CD4-positive, alpha-beta T cell (primary cell): ENCODE results near the gene RPLP2. TPM values are rescaled to one million over a fixed set of nuclear protein-coding genes. Genes with fewer than 3 reads are reported as not detected.

Experiments used
- ATAC-seq: fragments of 200-7000 bp; cut with Tn5 transposase; one replicate; pipeline ENCODE4 v1.10.0; 2022; ENCODE audit warnings: mild to moderate bottlenecking; ENCODE audit not compliant: poor library complexity
- CTCF ChIA-PET: fragments of 350-600 bp; sonication (Branson Sonifier 250); formaldehyde crosslinking; loops from one replicate; lab custom pipeline; 2021; ENCODE audit warnings: antibody characterized with exemption, inconsistent platforms; lab: Charles Lee
- POLR2A ChIA-PET: fragments of 350-600 bp; sonication (Branson Sonifier 250); formaldehyde crosslinking; loops from one replicate; lab custom pipeline; 2021; ENCODE audit warnings: antibody characterized with exemption, inconsistent platforms; lab: Charles Lee
- DNase-seq, 14 experiments: peaks; one replicate each; pipeline ENCODE4 v3.0.0-alpha.2; 2013 to 2020; ENCODE audit warnings: mixed read lengths in 2 of 14
- H3K27ac ChIP-seq, 2 donors: one replicate each; pipeline versions ENCODE4 v1.5.1 to v1.7.0; 2013; ENCODE audit warnings: low read length in 2 of 2, low read depth in 1 of 2, mild to moderate bottlenecking in 1 of 2
- H3K27me3 ChIP-seq, 2 experiments: 1 replicate in 1 of 2; 2 replicates in 1 of 2; pipeline versions ENCODE4 v1.6.1 to v1.7.0; 2013; ENCODE audit warnings: low read length in 2 of 2, control low read depth in 1 of 2, mild to moderate bottlenecking in 1 of 2, moderate library complexity in 1 of 2; ENCODE audit not compliant: insufficient read depth in 2 of 2, control insufficient read depth in 1 of 2
- H3K36me3 ChIP-seq: one replicate; pipeline ENCODE4 v1.6.1; 2013; ENCODE audit warnings: low read length, control low read depth; ENCODE audit not compliant: insufficient read depth
- H3K4me1 ChIP-seq: one replicate; pipeline ENCODE4 v1.6.1; 2013; ENCODE audit warnings: low read length, control low read depth; ENCODE audit not compliant: insufficient read depth
- H3K4me3 ChIP-seq: one replicate; pipeline ENCODE4 v1.5.1; 2013; ENCODE audit warnings: mild to moderate bottlenecking, low read length, moderate library complexity
- H3K9me3 ChIP-seq, 2 experiments: 1 replicate in 1 of 2; 2 replicates in 1 of 2; pipeline versions ENCODE4 v1.6.1 to v1.7.0; 2013; ENCODE audit warnings: low read length in 2 of 2, mild to moderate bottlenecking in 2 of 2, control low read depth in 1 of 2, moderate library complexity in 1 of 2; ENCODE audit not compliant: control insufficient read depth in 1 of 2, insufficient read depth in 1 of 2
- H3K27ac Mint-ChIP-seq: one replicate; pipeline ENCODE4 v1.8.0; 2020; ENCODE audit warnings: mixed read lengths
- H3K27me3 Mint-ChIP-seq: one replicate; pipeline ENCODE4 v1.8.0; 2021; ENCODE audit warnings: mixed read lengths
- H3K36me3 Mint-ChIP-seq: one replicate; pipeline ENCODE4 v1.8.0; 2021; ENCODE audit warnings: low read depth, mixed read lengths
- H3K4me1 Mint-ChIP-seq: one replicate; pipeline ENCODE4 v1.8.0; 2021; ENCODE audit warnings: low read depth, mixed read lengths
- H3K4me3 Mint-ChIP-seq: one replicate; pipeline ENCODE4 v1.8.0; 2020; ENCODE audit warnings: mild to moderate bottlenecking, mixed read lengths
- H3K9me3 Mint-ChIP-seq: one replicate; pipeline ENCODE4 v1.8.0; 2020; ENCODE audit warnings: mixed read lengths
- intact Hi-C, 2 experiments: fragments of 100-400 bp; cut with DNase I in 1 of 2; cut with micrococcal nuclease in 1 of 2; formaldehyde crosslinking; loops; one replicate each; pipeline versions ENCODE4 v1.15.1 to v1.9.0; 2023 to 2025; cut with DNase I, micrococcal nuclease
- total RNA-seq, 174 experiments: library from RNA in 2 of 174; stranded (reverse) in 2 of 174; gene quantifications; one replicate each; pipeline ENCODE4 v1.2.3 and lab custom pipeline; 2021 to 2026
- TF ChIP-seq, protein P1 (sequence below): fragments of 200-600 bp; IDR thresholded peaks from one replicate; pipeline ENCODE4 v1.8.0; 2022; ENCODE audit warnings: antibody characterized with exemption, mild to moderate bottlenecking

Gene RPLP2
- total RNA-seq, 2 experiments from 2014 or later = 5,234 to 5,390 TPM

DNA sequence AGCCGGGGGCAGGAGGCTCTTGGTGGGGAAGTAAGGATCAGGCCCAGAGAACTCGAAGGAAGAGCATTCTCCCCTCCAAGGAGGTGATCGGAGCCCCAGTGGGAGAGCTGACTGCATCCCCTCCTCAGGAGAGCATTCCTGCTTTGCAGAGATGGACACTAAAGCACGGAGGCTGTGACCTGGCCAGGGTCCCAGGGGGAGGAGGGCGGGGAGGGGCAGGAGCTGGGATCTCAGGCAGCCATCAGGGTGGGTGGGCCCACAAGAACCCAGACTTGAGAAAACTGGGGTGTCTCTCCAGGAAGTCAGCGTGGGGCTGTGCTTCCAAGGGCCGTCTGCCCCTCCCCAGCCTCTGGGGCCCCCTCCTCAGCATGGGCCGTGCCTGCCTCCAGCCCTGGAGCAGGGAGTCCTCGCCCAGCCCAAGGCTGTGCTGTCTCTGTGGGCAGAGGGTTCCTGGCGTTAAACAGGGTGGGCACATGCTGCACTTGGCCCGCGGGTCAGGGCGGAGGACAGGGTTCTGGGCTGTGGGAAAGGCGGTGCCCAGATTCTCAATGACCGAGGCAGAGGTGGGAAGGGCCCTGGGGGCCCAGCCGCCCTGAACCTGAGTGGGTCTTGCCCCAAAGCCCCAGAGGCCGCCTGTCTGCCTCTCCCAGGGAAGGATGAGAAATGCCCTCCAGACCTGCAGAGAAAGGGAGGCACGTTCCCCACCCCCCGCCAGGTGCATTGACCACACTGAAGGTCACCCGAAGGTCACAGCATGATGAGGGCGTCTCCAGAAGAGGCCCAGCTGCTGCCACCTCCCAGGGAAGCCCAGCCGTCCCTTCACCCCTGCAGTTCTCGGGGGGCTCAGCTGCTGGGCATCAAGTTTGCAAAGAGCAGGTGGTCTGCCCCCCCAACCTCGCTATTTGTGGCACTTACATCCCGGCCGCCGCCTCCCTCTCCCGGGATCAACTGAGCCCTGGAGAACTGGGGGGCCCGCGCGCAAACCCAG, 20.5 kb upstream of the RPLP2 start:
- intact Hi-C loops = no loop called here
- DNase-seq = no peak
- H3K4me3 ChIP-seq = no peak overlapping the region
- POLR2A ChIA-PET = interaction anchor here (1.4 kb wide), 1 partner anchor 16 kb away, joined by 3 read pairs; the partner anchor contains the start of gene PIDD1
- TF ChIP-seq, protein P1, sequence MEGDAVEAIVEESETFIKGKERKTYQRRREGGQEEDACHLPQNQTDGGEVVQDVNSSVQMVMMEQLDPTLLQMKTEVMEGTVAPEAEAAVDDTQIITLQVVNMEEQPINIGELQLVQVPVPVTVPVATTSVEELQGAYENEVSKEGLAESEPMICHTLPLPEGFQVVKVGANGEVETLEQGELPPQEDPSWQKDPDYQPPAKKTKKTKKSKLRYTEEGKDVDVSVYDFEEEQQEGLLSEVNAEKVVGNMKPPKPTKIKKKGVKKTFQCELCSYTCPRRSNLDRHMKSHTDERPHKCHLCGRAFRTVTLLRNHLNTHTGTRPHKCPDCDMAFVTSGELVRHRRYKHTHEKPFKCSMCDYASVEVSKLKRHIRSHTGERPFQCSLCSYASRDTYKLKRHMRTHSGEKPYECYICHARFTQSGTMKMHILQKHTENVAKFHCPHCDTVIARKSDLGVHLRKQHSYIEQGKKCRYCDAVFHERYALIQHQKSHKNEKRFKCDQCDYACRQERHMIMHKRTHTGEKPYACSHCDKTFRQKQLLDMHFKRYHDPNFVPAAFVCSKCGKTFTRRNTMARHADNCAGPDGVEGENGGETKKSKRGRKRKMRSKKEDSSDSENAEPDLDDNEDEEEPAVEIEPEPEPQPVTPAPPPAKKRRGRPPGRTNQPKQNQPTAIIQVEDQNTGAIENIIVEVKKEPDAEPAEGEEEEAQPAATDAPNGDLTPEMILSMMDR = no peak
- peaks cover 20% of the 10 kb centered on the region for H3K4me1 ChIP-seq
- peaks cover 0 to 5% of the 10 kb centered on the region in 2 experiments for H3K27me3 ChIP-seq
- H3K36me3 ChIP-seq = peaks cover 26% of the 10 kb centered on the region
- H3K4me3 Mint-ChIP-seq = no peak overlapping the region
- no peak overlapping the region for H3K27ac ChIP-seq
- peaks cover 0 to 5% of the 10 kb centered on the region in 2 experiments for H3K9me3 ChIP-seq
- no peaks in the 10 kb centered on the region for H3K27me3 Mint-ChIP-seq
- no peaks in the 10 kb centered on the region for H3K9me3 Mint-ChIP-seq
- H3K4me1 Mint-ChIP-seq = no peaks in the 10 kb centered on the region
- ATAC-seq = no peak
- H3K36me3 Mint-ChIP-seq = peaks cover 4% of the 10 kb centered on the region
- H3K27ac Mint-ChIP-seq = no peak overlapping the region
- CTCF ChIA-PET = no interaction called here

DNA sequence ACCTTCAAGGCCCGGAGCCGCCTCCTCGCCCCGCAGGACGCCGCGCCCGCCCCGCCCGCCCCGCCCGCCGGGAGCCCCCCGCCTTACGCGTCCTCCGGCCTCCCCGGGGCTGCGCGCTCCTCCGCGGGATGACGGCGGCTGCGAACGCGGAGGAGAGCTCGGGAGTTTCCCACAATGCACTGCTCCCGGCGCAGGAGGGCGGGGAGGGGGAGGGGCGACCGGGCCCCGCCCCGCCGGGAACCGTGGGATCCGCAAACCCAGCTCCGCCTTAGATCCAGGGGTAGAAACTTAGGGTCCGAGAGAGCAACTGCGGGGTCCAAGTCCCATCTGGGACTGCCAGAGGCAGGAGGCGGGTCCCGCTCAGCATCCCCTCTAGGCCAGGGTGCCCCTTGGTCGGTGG, 19.8 kb upstream of the RPLP2 start, which contains the start of gene CEND1:
Gene CEND1 (minus strand): TSS at position 148 of the 400 bp plus-strand sequence. CDS start 1,514 bp downstream, outside the sequence.
- peaks cover 4% of the 10 kb centered on the region for H3K36me3 Mint-ChIP-seq
- H3K9me3 ChIP-seq = peaks cover 0 to 5% of the 10 kb centered on the region in 2 experiments
- peak; percentile 62 for ATAC-seq
- peaks cover 27% of the 10 kb centered on the region for H3K4me1 ChIP-seq
- H3K27me3 Mint-ChIP-seq = no peaks in the 10 kb centered on the region
- intact Hi-C loops = no loop called here
- no peak within 1 kb of the TSS for H3K4me3 ChIP-seq
- H3K36me3 ChIP-seq = peaks cover 29% of the 10 kb centered on the region
- H3K9me3 Mint-ChIP-seq = no peaks in the 10 kb centered on the region
- no peak within 1 kb of the TSS for H3K27ac ChIP-seq
- H3K4me3 Mint-ChIP-seq = no peak within 1 kb of the TSS
- no peaks in the 10 kb centered on the region for H3K4me1 Mint-ChIP-seq
- no peak within 1 kb of the TSS for H3K27ac Mint-ChIP-seq
- TF ChIP-seq, protein P1 = no peak
- POLR2A ChIA-PET = interaction anchor here (1.4 kb wide), 1 partner anchor 15 kb away, joined by 3 read pairs; the partner anchor contains the start of gene PIDD1
- CTCF ChIA-PET = no interaction called here
- peaks cover 0 to 5% of the 10 kb centered on the region in 2 experiments for H3K27me3 ChIP-seq
- peak in 5 of 14 experiments; percentile 35 to 72 (median 47) for DNase-seq

DNA sequence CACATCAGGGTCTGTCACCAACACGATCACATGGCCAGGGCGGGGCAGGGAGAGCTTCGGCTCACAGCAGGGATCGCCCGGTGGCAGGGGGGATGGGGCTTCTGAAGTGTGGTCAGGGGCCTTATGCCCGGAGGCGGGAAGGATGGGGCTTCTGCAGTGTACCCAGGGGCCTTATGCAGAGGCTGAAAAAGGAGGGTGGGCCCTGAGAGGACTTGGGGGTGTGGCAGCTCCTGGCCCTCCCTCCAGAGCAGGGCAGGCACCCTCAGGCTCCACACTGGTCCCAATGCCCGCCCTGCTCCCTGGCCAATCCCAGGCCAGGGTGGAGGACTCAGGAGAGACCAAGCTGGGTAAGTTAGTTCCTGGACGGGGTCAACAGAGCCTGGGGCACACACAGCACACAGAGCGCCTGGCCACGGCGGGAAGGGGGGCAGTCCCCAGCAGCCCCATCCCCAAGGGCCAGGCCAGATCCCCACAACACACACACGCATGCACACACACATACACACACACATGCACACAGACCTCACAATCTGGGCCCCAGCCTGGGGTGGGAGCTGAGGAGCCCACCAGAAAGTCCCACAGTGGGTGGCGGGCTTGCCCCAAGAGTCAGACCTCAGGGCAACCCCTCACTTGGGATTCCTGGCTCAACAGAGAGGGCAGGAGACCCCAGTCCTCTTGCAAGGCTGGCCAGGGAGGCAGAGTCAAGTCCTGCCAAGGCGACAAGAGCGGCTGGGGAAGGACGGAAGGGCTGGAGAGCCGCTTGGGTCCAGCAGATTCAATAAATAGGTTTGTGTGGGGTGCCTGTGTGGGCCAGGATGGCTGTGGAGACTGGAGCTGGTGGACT, 18.8 kb upstream of the RPLP2 start:
- POLR2A ChIA-PET = interaction anchor here (0.7 kb wide), 1 partner anchor 19 kb away, joined by 3 read pairs; the partner anchor contains the start of gene RPLP2
- Histone ChIP-seq H3K9me3 (peaks cover 0 to 5% of the 10 kb centered on the region in 2 experiments), H3K27me3 (peaks cover 0 to 5% of the 10 kb centered on the region in 2 experiments), H3K36me3 (peaks cover 29% of the 10 kb centered on the region), H3K4me3 (no peak overlapping the region), H3K27ac (no peak overlapping the region), H3K4me1 (peaks cover 37% of the 10 kb centered on the region)
- Mint-ChIP-seq H3K27ac (no peak overlapping the region), H3K9me3 (no peaks in the 10 kb centered on the region), H3K4me3 (no peak overlapping the region), H3K4me1 (peaks cover 2% of the 10 kb centered on the region), H3K36me3 (peaks cover 6% of the 10 kb centered on the region), H3K27me3 (no peaks in the 10 kb centered on the region)
- DNase-seq = no peak
- intact Hi-C loops = no loop called here
- TF ChIP-seq, protein P1 = no peak
- CTCF ChIA-PET = no interaction called here
- no peak for ATAC-seq
